Mesodermal cell (in vitro differentiated cells): ENCODE measurements around the gene PXK.

Experiments used
- H3K27ac ChIP-seq: 2 replicates; pipeline ENCODE4 v1.7.0; 2013; ENCODE audit warnings: mild to moderate bottlenecking, low read depth, low read length, moderate library complexity; ENCODE audit not compliant: severe bottlenecking
- H3K36me3 ChIP-seq: 2 replicates; pipeline ENCODE4 v1.7.1; 2013; ENCODE audit warnings: mild to moderate bottlenecking, low read length, moderate library complexity; ENCODE audit not compliant: control insufficient read depth, insufficient read depth
- H3K4me1 ChIP-seq: one replicate; pipeline ENCODE4 v1.7.1; 2013; ENCODE audit warnings: mild to moderate bottlenecking, low read length; ENCODE audit not compliant: insufficient read depth, control insufficient read depth, poor library complexity, severe bottlenecking
- H3K4me3 ChIP-seq: 2 replicates; pipeline ENCODE4 v1.7.0; 2013; ENCODE audit warnings: low read length, control low read depth, mild to moderate bottlenecking; ENCODE audit not compliant: insufficient read depth, poor library complexity, severe bottlenecking; ENCODE audit errors: extremely low read depth
- H3K9me3 ChIP-seq: 2 replicates; pipeline ENCODE4 v1.7.1; 2013; ENCODE audit warnings: mild to moderate bottlenecking, low read length, moderate library complexity; ENCODE audit not compliant: control insufficient read depth
- WGBS, 2 experiments: methylation state at CpG; one replicate each; pipeline ENCODE4 v1.1.5; 2013; ENCODE audit warnings: missing lambda C conversion rate in 2 of 2; ENCODE audit not compliant: insufficient coverage in 2 of 2; 5-methylcytosine and 5-hydroxymethylcytosine counted together

Gene PXK

GRCh38 chr3:58419780-58420507 is 87.3 kb downstream of the PXK start:
- Histone ChIP-seq H3K36me3 (peaks cover 49% of the 10 kb centered on the region), H3K4me1 (peaks cover 17% of the 10 kb centered on the region), H3K27ac (peak overlapping the region; percentile 3), H3K9me3 (no peaks in the 10 kb centered on the region), H3K4me3 (no peak overlapping the region)
- WGBS, 2 experiments, result 89 to 93% methylated on average over 3 to 5 of the region's 7 CpGs

- Histone ChIP-seq H3K4me3 (no peak overlapping the region), H3K36me3 (peaks cover 58% of the 10 kb centered on the region), H3K27ac (no peak overlapping the region), H3K4me1 (peaks cover 11% of the 10 kb centered on the region), H3K9me3 (no peaks in the 10 kb centered on the region)
- 84 to 98% methylated on average over 2 to 6 of the region's 7 CpGs for WGBS, 2 experiments
These were observed 88.3 kb downstream of the PXK start for GRCh38 chr3:58421004-58421403.

- peaks cover 9% of the 10 kb centered on the region for H3K4me1 ChIP-seq
- WGBS, 2 experiments, result 84 to 95% methylated on average over 7 to 8 of the region's 8 CpGs
These were observed 90.1 kb downstream of the PXK start for GRCh38 chr3:58422756-58423325.

GRCh38 chr3:58424613-58425012 is 91.9 kb downstream of the PXK start:
- no peaks in the 10 kb centered on the region for H3K9me3 ChIP-seq
- H3K27ac ChIP-seq, result peak overlapping the region; percentile 38
- WGBS, 2 experiments, result 92 to 99% methylated on average over 4 to 8 of the region's 8 CpGs
- peaks cover 83% of the 10 kb centered on the region for H3K36me3 ChIP-seq
- no peak overlapping the region for H3K4me3 ChIP-seq
- peaks cover 9% of the 10 kb centered on the region for H3K4me1 ChIP-seq

More at GRCh38 chr3:58422756-58423325, 90.1 kb downstream of the PXK start:
- Histone ChIP-seq H3K27ac (peak overlapping the region; percentile 29), H3K4me3 (no peak overlapping the region), H3K9me3 (no peaks in the 10 kb centered on the region), H3K36me3 (peaks cover 71% of the 10 kb centered on the region)

- Histone ChIP-seq H3K4me1 (no peaks in the 10 kb centered on the region), H3K36me3 (peaks cover 90% of the 10 kb centered on the region), H3K9me3 (no peaks in the 10 kb centered on the region), H3K27ac (peak overlapping the region; percentile 29), H3K4me3 (no peak overlapping the region)
- 79 to 92% methylated on average over 2 of the region's 2 CpGs for WGBS, 2 experiments
These were observed 93.1 kb downstream of the PXK start for GRCh38 chr3:58425782-58426181.

GRCh38 chr3:58427661-58428361 is 95.1 kb downstream of the PXK start:
- Histone ChIP-seq H3K4me1 (no peaks in the 10 kb centered on the region), H3K9me3 (no peaks in the 10 kb centered on the region), H3K4me3 (no peak overlapping the region), H3K36me3 (peaks cover 94% of the 10 kb centered on the region), H3K27ac (no peak overlapping the region)
- 98 to 100% methylated on average over 3 to 4 of the region's 7 CpGs for WGBS, 2 experiments

GRCh38 chr3:58429657-58430056 is 97.0 kb downstream of the PXK start:
- Histone ChIP-seq H3K27ac (no peak overlapping the region), H3K4me1 (peaks cover 7% of the 10 kb centered on the region), H3K4me3 (no peak overlapping the region), H3K9me3 (no peaks in the 10 kb centered on the region), H3K36me3 (peaks cover 76% of the 10 kb centered on the region)
- WGBS, 2 experiments, result no CpG with 5 or more reads among the region's 1 CpG

GRCh38 chr3:58432905-58433304 is 100.2 kb downstream of the PXK start:
- Histone ChIP-seq H3K4me1 (peaks cover 19% of the 10 kb centered on the region), H3K36me3 (peaks cover 45% of the 10 kb centered on the region), H3K9me3 (no peaks in the 10 kb centered on the region), H3K27ac (peak overlapping the region; percentile 96), H3K4me3 (peak overlapping the region; percentile 66)
- 57 to 83% methylated on average over 1 of the region's 6 CpGs for WGBS, 2 experiments

- Histone ChIP-seq H3K4me1 (peaks cover 19% of the 10 kb centered on the region), H3K36me3 (peaks cover 38% of the 10 kb centered on the region), H3K27ac (peak within 1 kb of the TSS; percentile 96), H3K9me3 (no peaks in the 10 kb centered on the region), H3K4me3 (peak within 1 kb of the TSS; percentile 66)
- 1% methylated on average over 39 to 53 of the region's 67 CpGs for WGBS, 2 experiments
These were observed 100.9 kb downstream of the PXK start, which contains the start of gene PDHB for GRCh38 chr3:58433400-58434167. TSS of gene PDHB (minus strand) at chr3:58433832. CDS start at chr3:58433809, 23 bp downstream.

- Histone ChIP-seq H3K27ac (peak overlapping the region; percentile 80), H3K9me3 (no peaks in the 10 kb centered on the region), H3K36me3 (peaks cover 32% of the 10 kb centered on the region), H3K4me1 (peaks cover 19% of the 10 kb centered on the region), H3K4me3 (peak overlapping the region; percentile 5)
- 50 to 94% methylated on average over 1 to 3 of the region's 3 CpGs for WGBS, 2 experiments
These were observed 101.4 kb downstream of the PXK start for GRCh38 chr3:58434168-58434504.
